GM12801 (cell line): Measurements from ENCODE around the gene OSBPL6.

ENCODE experiments used
- CTCF ChIP-seq: IDR thresholded peaks from one replicate; pipeline ENCODE4 v1.5.1; 2011; ENCODE audit warnings: control low read depth; ENCODE audit not compliant: insufficient read length; ENCODE audit errors: extremely low read depth

OSBPL6 gene

GRCh38 chr2:178283341-178283918 is 89.1 kb downstream of the OSBPL6 start:
- no peak for TF ChIP-seq CTCF

- no peak for TF ChIP-seq CTCF
Measured at GRCh38 chr2:178284613-178285286, 90.4 kb downstream of the OSBPL6 start.

DNA sequence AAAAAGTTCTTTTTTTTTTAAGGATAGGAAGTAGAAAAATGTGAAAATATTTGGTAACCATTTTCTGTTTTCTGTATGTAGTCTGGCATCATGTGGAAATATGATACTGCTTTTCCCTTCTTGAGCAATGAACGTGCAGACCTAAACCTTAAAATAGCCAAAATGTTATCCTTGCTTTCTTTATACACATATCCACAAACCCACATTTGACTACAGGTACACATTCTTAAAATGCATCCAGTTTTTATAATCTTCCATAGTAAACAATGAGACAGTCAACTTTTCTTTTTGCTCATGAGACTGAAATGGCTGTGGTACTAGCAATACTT is 90.9 kb downstream of the OSBPL6 start:
- TF ChIP-seq CTCF, result no peak

- no peak for TF ChIP-seq CTCF
Measured at GRCh38 chr2:178286636-178287035, 92.3 kb downstream of the OSBPL6 start.

DNA sequence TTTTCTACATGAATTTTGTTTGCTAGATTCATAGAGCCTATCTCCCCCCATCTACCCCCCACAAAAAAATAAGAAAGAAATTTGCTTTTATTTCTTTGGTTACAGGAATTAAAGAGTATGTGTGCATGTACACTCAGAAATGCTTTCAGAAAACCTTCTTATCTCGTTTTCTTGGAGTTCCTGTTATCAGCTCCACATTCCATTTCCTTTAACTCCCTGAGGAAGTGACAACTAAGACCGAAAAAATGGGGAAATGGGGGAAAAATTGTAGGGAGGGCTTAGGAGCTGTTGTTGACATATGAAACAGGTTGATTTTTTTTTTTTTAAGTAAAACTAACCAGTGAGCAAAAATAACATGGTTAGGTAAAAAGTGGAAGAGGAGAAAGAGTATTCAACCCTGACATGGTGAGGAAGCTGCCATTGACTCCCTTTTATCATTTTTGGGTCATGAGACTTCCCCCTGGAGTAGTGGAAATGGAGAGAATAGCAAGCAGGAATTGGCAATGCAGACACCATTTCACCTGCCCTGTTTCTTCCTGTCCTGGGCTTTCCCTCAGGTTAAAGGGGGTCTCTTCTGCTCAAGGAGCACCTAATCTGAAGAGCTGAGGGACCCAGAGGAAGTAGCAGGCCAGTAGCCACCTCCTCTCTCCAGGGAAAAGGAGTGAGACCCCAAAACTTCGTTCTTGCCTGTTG is 93.5 kb downstream of the OSBPL6 start:
- TF ChIP-seq CTCF, result no peak

DNA sequence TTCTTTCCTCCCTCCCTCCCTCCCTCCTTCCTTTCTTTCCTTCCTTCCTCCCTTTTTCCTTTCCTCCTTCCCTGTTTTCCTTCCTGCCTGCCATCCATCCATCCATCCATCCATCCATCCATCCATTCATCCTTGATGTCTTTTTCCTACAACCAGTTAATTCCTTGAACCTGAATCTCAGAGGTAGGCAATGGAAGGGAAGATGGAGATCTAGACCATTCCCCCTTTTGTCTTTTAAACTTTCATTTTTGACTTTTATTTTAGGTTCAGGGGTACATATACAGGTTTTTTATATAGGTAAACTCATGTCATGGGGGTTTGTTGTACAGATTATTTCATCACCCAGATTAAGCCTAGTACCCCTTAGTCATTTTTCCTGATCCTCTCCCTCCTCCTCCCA is 97.4 kb downstream of the OSBPL6 start:
- no peak for TF ChIP-seq CTCF

DNA sequence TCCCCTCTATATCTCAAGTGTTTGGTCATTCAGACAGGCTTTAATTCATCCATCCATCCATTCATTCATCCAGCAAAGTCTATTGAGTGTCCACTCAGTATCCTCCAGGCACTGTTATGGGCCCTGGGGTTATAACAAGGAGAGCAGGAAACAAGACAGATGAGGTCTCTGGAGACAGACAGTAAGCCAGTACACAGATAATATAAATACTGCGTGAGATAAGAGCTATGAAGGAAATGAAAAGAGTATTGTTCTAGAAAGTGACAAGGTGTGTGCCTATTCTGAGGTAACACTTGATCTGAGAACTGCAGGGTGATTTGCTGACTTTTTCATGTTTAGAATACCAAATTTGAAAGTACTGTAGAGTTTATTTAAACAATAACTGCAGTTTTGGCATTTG is 98.3 kb downstream of the OSBPL6 start:
- TF ChIP-seq CTCF, result no peak
